Limb (tissue), 2 donors: ENCODE data around the gene CCR5AS.
"Not testable (repeated sequence)": the region's sequence is repeated elsewhere in the genome, so short reads cannot be mapped to it uniquely, and the experiment has no call there.

Experiments used
- DNase-seq, 2 donors: peaks; one replicate each; pipeline ENCODE4 v3.0.0-alpha.2; 2016; ENCODE audit errors: extremely low spot score in 2 of 2

The CCR5AS gene

DNA sequence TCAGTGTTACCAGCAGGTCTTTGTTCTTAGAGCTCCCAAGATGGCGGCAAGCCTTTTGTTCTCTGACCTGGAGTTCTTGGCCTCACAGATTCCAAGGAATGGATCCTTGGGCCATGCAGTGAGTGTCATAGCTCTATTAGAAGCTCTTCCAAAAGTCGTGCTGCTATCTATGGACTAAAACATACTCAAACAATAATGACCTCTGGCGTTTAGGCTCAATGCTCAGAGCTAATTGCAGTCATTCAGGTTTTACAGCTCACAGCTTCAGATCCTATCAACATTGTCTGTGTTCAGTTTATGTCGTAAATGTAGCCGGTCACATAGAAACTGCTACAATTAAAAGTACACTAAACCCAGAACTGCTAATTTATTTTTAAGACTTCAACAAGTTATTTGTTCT is 22.4 kb upstream of the CCR5AS start:
- no peak for DNase-seq

- DNase-seq, result no peak
Measured at GRCh38 chr3:46427916-46428833, 21.3 kb upstream of the CCR5AS start.

DNA sequence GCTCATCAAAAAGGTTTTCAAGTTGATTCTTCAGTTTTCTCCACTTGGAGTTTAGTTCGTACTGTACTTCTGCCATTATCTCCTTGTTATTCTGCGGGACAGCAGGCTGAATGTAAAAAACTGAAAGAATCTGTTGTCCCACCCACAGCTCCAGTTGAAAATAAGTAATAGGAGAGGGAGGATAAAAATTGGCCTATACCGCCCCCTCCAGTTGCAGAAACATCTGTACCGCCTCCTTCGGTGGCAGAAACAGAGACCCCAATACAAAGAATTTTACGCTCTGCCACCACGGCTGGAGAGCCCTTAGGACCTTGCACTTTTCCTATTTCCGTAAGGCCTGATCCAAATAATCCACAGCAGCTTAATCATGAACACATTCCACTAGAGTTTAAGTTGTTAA is 20.5 kb upstream of the CCR5AS start:
- not testable (repeated sequence) for DNase-seq

GRCh38 chr3:46426476-46426875 is 19.6 kb upstream of the CCR5AS start:
- not testable (repeated sequence) for DNase-seq

- DNase-seq, result no peak
Measured at GRCh38 chr3:46423588-46423987, 16.7 kb upstream of the CCR5AS start.

- DNase-seq, result no peak
Measured at GRCh38 chr3:46422617-46423016, 15.8 kb upstream of the CCR5AS start.

GRCh38 chr3:46420931-46421330 is 14.1 kb upstream of the CCR5AS start:
- DNase-seq, result no peak

- no peak for DNase-seq
Measured at GRCh38 chr3:46419816-46420215, 12.9 kb upstream of the CCR5AS start.

- no peak for DNase-seq
Measured at GRCh38 chr3:46417841-46418611, 11.2 kb upstream of the CCR5AS start.

DNA sequence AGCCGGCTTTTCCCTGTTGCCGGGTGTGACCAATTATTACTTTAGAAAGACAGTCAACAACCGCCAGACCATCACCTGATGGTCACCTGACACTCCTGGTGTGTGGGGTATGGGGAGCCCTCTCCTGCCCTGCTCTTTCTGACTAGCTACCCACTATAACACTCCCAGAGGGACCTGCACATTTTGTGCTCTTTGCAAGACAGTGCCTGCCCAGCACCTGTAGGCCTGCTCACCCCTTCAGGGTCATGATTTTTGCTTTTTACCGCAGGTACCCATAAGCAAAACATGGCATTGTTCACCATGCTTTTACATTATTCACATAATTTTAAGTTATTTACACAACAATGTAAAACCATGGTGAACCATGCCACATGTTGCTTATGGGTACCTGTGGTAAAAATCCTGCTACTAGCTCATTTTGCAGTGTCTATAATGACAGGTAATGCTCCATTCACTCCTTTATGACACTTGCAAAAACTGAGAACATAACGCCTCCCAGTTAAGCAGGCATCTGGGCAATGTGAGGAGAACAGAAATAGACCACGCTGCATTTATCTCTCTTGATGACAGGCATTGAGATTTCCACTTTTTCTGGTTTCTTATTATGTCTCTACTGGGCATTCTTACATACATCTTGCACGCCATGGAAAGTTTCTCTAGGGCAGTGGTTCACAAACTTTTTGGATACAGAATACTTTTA is 10.1 kb upstream of the CCR5AS start:
- DNase-seq, result no peak

DNA sequence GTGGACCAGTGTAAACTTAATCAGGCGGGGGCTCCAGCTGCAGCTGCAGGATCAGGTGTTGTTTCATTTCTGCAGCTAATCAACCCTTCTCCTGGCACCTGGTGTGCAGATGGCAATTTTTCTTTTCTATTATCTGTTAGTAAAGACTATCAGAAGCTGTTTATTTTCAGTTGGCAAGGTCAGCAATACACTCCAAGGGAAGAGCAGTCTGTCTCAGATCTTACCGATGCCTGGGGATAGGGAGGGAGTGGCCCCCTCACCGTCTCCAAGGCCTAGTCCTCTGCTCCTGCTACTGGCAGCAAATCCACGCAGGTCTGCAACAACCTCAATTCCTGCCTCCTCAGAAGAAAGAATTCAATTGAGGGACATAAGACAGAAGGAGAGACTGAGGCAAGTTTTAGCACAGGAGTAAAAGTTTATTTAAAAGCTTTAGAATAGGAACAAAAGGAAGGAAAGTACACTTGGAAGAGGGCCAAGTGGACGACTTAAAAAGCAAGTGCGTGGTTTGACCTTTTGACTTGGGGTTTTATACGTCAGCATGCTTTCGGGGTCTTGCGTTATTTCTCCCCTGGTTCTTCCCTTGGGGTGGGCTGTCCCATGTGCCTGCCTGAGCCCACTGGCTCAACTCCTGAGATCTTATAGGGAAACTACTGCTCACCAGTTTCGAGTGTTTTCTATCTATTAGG is 9.4 kb upstream of the CCR5AS start:
- DNase-seq, result no peak

GRCh38 chr3:46414739-46415138 is 7.9 kb upstream of the CCR5AS start:
- DNase-seq, result no peak

DNA sequence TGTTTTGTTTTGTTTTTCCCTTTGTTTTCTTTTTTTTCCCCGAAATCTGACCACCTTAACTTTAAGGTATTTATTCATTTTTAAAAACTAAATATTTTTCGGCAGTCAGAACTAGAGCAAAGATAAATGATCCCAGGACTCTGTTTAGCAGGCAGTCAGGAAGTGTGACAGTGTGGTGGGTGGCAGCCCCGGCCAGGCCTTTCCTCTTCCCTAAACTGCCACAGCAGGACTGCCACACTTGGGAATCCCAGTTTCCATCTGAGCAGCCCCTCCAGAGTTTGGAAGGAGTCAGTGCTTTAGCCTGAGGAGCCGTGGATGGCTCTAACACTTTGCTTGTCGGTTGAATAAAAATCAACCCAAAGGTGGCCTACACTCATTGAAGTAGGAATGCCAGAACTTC is 7.1 kb upstream of the CCR5AS start:
- no peak for DNase-seq

- no peak for DNase-seq
Measured at GRCh38 chr3:46412786-46413298, 6.0 kb upstream of the CCR5AS start.

- DNase-seq, result no peak
Measured at GRCh38 chr3:46411271-46411670, 4.4 kb upstream of the CCR5AS start.

DNA sequence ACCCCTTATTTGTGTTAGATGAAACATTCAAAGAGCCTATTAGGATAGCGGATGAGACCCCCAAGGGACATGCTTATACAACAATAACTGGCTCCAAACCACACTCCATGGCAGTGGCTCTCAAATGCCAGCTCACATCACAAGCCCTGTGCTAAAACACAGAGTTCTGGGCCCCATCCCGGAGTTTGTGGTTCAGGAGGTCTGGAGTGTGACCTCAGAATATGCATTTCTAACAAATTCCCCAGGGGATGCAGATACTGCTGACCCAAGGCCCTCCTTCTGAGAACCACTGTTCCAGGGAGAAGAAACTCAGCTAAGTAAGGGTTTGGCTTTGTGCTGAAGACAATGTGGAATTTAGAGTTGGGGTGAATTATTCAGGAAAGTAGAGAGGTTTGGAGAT is 3.8 kb upstream of the CCR5AS start:
- no peak for DNase-seq

DNA sequence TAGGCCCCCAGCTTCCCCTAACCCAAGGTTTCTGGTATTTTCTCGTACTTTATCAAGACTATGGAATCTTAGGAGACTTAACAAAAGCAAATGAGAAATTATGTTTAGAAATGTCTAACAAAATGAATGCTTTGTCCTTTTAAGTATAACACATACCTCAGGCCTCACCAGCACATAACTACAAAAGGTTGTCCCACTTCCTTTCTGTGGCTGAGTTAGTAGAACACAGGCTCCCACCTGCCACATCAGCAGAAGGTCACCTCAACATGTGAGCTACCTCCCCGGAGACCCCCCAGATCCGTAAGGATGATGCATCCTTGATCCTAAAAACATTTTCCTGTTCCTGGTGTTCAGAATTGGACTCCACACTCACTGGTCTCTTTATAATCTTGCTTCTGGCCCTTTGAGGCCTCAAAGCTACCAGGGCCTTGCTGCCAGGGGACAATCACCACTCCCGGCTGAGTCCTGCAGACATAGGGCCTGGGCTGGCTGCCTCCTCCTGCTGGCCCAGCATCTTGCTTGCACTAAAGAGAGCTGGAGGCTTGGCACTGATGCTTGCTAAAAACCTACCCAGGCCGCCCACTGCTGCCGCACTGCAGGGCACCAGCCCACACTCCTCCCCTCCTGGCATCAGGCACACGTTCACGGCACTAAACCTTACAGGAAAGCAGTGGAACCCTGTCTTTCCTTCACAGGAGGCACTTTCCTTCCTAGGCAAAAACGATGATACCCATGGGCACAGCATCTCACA is 3.0 kb upstream of the CCR5AS start:
- DNase-seq, result no peak

- no peak for DNase-seq
Measured at GRCh38 chr3:46408853-46409252, 2.0 kb upstream of the CCR5AS start.

DNA sequence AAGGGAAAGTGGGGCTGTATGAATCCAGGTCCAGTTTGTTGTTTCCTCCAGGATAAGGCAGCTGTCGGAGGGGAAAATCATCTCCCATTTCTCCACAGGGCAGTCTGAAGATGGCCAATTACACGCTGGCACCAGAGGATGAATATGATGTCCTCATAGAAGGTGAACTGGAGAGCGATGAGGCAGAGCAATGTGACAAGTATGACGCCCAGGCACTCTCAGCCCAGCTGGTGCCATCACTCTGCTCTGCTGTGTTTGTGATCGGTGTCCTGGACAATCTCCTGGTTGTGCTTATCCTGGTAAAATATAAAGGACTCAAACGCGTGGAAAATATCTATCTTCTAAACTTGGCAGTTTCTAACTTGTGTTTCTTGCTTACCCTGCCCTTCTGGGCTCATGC is 1.1 kb upstream of the CCR5AS start:
- DNase-seq, result no peak

GRCh38 chr3:46406443-46406787 is 451 bp downstream of the CCR5AS start:
- no peak for DNase-seq
